Breast epithelium (tissue), 3 donors: ENCODE data around the gene SLC22A3.

Experiments used
- CTCF ChIP-seq, 3 donors: fragments of 450-650 bp; IDR thresholded peaks; one replicate each; pipeline ENCODE4 v1.5.1; 2016 to 2017; ENCODE audit warnings: antibody characterized with exemption in 3 of 3, mild to moderate bottlenecking in 3 of 3, moderate library complexity in 3 of 3
- POLR2AphosphoS5 ChIP-seq, 3 donors: sonication (generic); formaldehyde crosslinking; IDR thresholded peaks; one replicate each; pipeline ENCODE4 v1.6.1; 2017; ENCODE audit warnings: antibody characterized with exemption in 3 of 3

- TF ChIP-seq POLR2AphosphoS5 (IDR thresholded peaks at IDR 0.05) (no peak), CTCF (IDR thresholded peaks at IDR 0.05) (no peak)
These were observed 140.9 kb downstream of the SLC22A3 start for GRCh38 chr6:160489091-160489490.
